Measurements from ENCODE around the gene TMOD2.

Gene TMOD2

GRCh38 chr15:51798281-51798680 lies 46.9 kb downstream of the TMOD2 start:
- intact Hi-C loops (cut with micrococcal nuclease) = no loop called here
- H3K27me3 Mint-ChIP-seq = no peaks in the 10 kb centered on the region
- H3K9me3 Mint-ChIP-seq = no peaks in the 10 kb centered on the region
- no peak overlapping the region for H3K27ac Mint-ChIP-seq
- H3K4me1 Mint-ChIP-seq (ENCODE audit: low read depth) = no peaks in the 10 kb centered on the region
- H3K36me3 Mint-ChIP-seq (ENCODE audit: low read depth) = peaks cover 43% of the 10 kb centered on the region
- H3K4me3 Mint-ChIP-seq = no peak overlapping the region

- Mint-ChIP-seq H3K9me3 (no peaks in the 10 kb centered on the region), H3K27ac (no peak overlapping the region), H3K4me1 (ENCODE audit: low read depth) (no peaks in the 10 kb centered on the region), H3K36me3 (ENCODE audit: low read depth) (peaks cover 43% of the 10 kb centered on the region), H3K4me3 (no peak overlapping the region), H3K27me3 (no peaks in the 10 kb centered on the region)
- intact Hi-C loops (cut with micrococcal nuclease) = no loop called here
Observed at GRCh38 chr15:51799282-51800252, 48.2 kb downstream of the TMOD2 start.

GRCh38 chr15:51801391-51801835 lies 50.0 kb downstream of the TMOD2 start:
- Mint-ChIP-seq H3K9me3 (no peaks in the 10 kb centered on the region), H3K36me3 (ENCODE audit: low read depth) (peaks cover 56% of the 10 kb centered on the region), H3K27me3 (no peaks in the 10 kb centered on the region), H3K4me3 (no peak overlapping the region), H3K4me1 (ENCODE audit: low read depth) (no peaks in the 10 kb centered on the region), H3K27ac (no peak overlapping the region)
- intact Hi-C loops (cut with micrococcal nuclease) = no loop called here

GRCh38 chr15:51802593-51802992 lies 51.2 kb downstream of the TMOD2 start:
- Mint-ChIP-seq H3K27me3 (no peaks in the 10 kb centered on the region), H3K27ac (no peak overlapping the region), H3K9me3 (no peaks in the 10 kb centered on the region), H3K36me3 (ENCODE audit: low read depth) (peaks cover 67% of the 10 kb centered on the region), H3K4me3 (no peak overlapping the region), H3K4me1 (ENCODE audit: low read depth) (no peaks in the 10 kb centered on the region)
- intact Hi-C loops (cut with micrococcal nuclease) = no loop called here

GRCh38 chr15:51803965-51804364 lies 52.6 kb downstream of the TMOD2 start:
- H3K4me1 Mint-ChIP-seq (ENCODE audit: low read depth) = no peaks in the 10 kb centered on the region
- H3K36me3 Mint-ChIP-seq (ENCODE audit: low read depth) = peaks cover 63% of the 10 kb centered on the region
- no peak overlapping the region for H3K4me3 Mint-ChIP-seq
- H3K9me3 Mint-ChIP-seq = no peaks in the 10 kb centered on the region
- intact Hi-C loops (cut with micrococcal nuclease) = no loop called here
- no peak overlapping the region for H3K27ac Mint-ChIP-seq
- H3K27me3 Mint-ChIP-seq = no peaks in the 10 kb centered on the region

- intact Hi-C loops (cut with micrococcal nuclease) = no loop called here
- H3K4me3 Mint-ChIP-seq = no peak overlapping the region
- no peaks in the 10 kb centered on the region for H3K4me1 Mint-ChIP-seq (ENCODE audit: low read depth)
- no peaks in the 10 kb centered on the region for H3K27me3 Mint-ChIP-seq
- peaks cover 50% of the 10 kb centered on the region for H3K36me3 Mint-ChIP-seq (ENCODE audit: low read depth)
- H3K27ac Mint-ChIP-seq = no peak overlapping the region
- H3K9me3 Mint-ChIP-seq = no peaks in the 10 kb centered on the region
Observed at GRCh38 chr15:51806123-51806522, 54.7 kb downstream of the TMOD2 start.

GRCh38 chr15:51809457-51809856 lies 58.1 kb downstream of the TMOD2 start:
- H3K9me3 Mint-ChIP-seq = no peaks in the 10 kb centered on the region
- no peak overlapping the region for H3K4me3 Mint-ChIP-seq
- no peak overlapping the region for H3K27ac Mint-ChIP-seq
- H3K4me1 Mint-ChIP-seq (ENCODE audit: low read depth) = no peaks in the 10 kb centered on the region
- intact Hi-C loops (cut with micrococcal nuclease) = no loop called here
- H3K36me3 Mint-ChIP-seq (ENCODE audit: low read depth) = peaks cover 55% of the 10 kb centered on the region
- no peaks in the 10 kb centered on the region for H3K27me3 Mint-ChIP-seq

GRCh38 chr15:51812598-51812997 lies 61.2 kb downstream of the TMOD2 start:
- Mint-ChIP-seq H3K4me3 (no peak overlapping the region), H3K36me3 (ENCODE audit: low read depth) (peaks cover 37% of the 10 kb centered on the region)

GRCh38 chr15:51814606-51815005 lies 63.2 kb downstream of the TMOD2 start:
- H3K27me3 Mint-ChIP-seq = no peaks in the 10 kb centered on the region
- no peaks in the 10 kb centered on the region for H3K4me1 Mint-ChIP-seq (ENCODE audit: low read depth)
- intact Hi-C loops (cut with micrococcal nuclease) = no loop called here
- H3K27ac Mint-ChIP-seq = no peak overlapping the region
- H3K9me3 Mint-ChIP-seq = peaks cover 17% of the 10 kb centered on the region
- peaks cover 43% of the 10 kb centered on the region for H3K36me3 Mint-ChIP-seq (ENCODE audit: low read depth)
- H3K4me3 Mint-ChIP-seq = no peak overlapping the region

More at GRCh38 chr15:51812598-51812997, 61.2 kb downstream of the TMOD2 start:
- no peaks in the 10 kb centered on the region for H3K27me3 Mint-ChIP-seq
- H3K9me3 Mint-ChIP-seq = peaks cover 2% of the 10 kb centered on the region
- no peaks in the 10 kb centered on the region for H3K4me1 Mint-ChIP-seq (ENCODE audit: low read depth)
- intact Hi-C loops (cut with micrococcal nuclease) = no loop called here
- no peak overlapping the region for H3K27ac Mint-ChIP-seq

- H3K4me3 Mint-ChIP-seq = no peak overlapping the region
- H3K4me1 Mint-ChIP-seq (ENCODE audit: low read depth) = no peaks in the 10 kb centered on the region
Observed at GRCh38 chr15:51816611-51817010, 65.2 kb downstream of the TMOD2 start.

GRCh38 chr15:51818150-51818549 lies 66.8 kb downstream of the TMOD2 start:
- Mint-ChIP-seq H3K4me3 (no peak overlapping the region), H3K9me3 (peaks cover 38% of the 10 kb centered on the region), H3K4me1 (ENCODE audit: low read depth) (no peaks in the 10 kb centered on the region), H3K27me3 (peaks cover 2% of the 10 kb centered on the region), H3K27ac (no peak overlapping the region), H3K36me3 (ENCODE audit: low read depth) (peaks cover 49% of the 10 kb centered on the region)
- intact Hi-C loops (cut with micrococcal nuclease) = no loop called here

More at GRCh38 chr15:51816611-51817010, 65.2 kb downstream of the TMOD2 start:
- H3K27ac Mint-ChIP-seq = no peak overlapping the region
- H3K36me3 Mint-ChIP-seq (ENCODE audit: low read depth) = peaks cover 53% of the 10 kb centered on the region
- H3K9me3 Mint-ChIP-seq = peaks cover 37% of the 10 kb centered on the region
- H3K27me3 Mint-ChIP-seq = peaks cover 2% of the 10 kb centered on the region
- intact Hi-C loops (cut with micrococcal nuclease) = no loop called here

GRCh38 chr15:51825698-51826097 lies 74.3 kb downstream of the TMOD2 start:
- H3K36me3 Mint-ChIP-seq (ENCODE audit: low read depth) = peaks cover 20% of the 10 kb centered on the region
- H3K9me3 Mint-ChIP-seq = peaks cover 10% of the 10 kb centered on the region
- no peak overlapping the region for H3K4me3 Mint-ChIP-seq
- intact Hi-C loops (cut with micrococcal nuclease) = loop anchor here (5.0 kb wide), 1 partner anchor 37 kb away; no protein-coding TSS in a partner anchor
- no peak overlapping the region for H3K27ac Mint-ChIP-seq
- H3K27me3 Mint-ChIP-seq = peaks cover 2% of the 10 kb centered on the region
- H3K4me1 Mint-ChIP-seq (ENCODE audit: low read depth) = peaks cover under 1% of the 10 kb centered on the region

- Mint-ChIP-seq H3K27me3 (no peaks in the 10 kb centered on the region), H3K4me1 (ENCODE audit: low read depth) (peaks cover 27% of the 10 kb centered on the region), H3K4me3 (no peak overlapping the region), H3K27ac (peak overlapping the region; percentile 95), H3K36me3 (ENCODE audit: low read depth) (peaks cover 29% of the 10 kb centered on the region), H3K9me3 (no peaks in the 10 kb centered on the region)
- intact Hi-C loops (cut with micrococcal nuclease) = loop anchor here (5.0 kb wide), 1 partner anchor 34 kb away; no protein-coding TSS in a partner anchor
Observed at GRCh38 chr15:51828621-51829375, 77.4 kb downstream of the TMOD2 start.

Measured in dendritic cell treated with granulocyte-macrophage colony-stimulating factor and Interleukin-4, amounts not matched to agents 40 ng/mL and 50 ng/mL, for 4 days (primary cell).